GM12878 (cell line): ENCODE measurements around the gene GPR17.

Source experiments
- EZH2 ChIP-seq: IDR thresholded peaks from 2 replicates; pipeline ENCODE4 v1.6.1; 2012; ENCODE audit warnings: low read depth, mild to moderate bottlenecking, control low read depth, inconsistent platforms, low read length, borderline replicate concordance; ENCODE audit not compliant: control insufficient read depth
- SP1 ChIP-seq: IDR thresholded peaks from one replicate; pipeline ENCODE4 v1.6.1; 2011; ENCODE audit warnings: low read depth, low read length

DNA sequence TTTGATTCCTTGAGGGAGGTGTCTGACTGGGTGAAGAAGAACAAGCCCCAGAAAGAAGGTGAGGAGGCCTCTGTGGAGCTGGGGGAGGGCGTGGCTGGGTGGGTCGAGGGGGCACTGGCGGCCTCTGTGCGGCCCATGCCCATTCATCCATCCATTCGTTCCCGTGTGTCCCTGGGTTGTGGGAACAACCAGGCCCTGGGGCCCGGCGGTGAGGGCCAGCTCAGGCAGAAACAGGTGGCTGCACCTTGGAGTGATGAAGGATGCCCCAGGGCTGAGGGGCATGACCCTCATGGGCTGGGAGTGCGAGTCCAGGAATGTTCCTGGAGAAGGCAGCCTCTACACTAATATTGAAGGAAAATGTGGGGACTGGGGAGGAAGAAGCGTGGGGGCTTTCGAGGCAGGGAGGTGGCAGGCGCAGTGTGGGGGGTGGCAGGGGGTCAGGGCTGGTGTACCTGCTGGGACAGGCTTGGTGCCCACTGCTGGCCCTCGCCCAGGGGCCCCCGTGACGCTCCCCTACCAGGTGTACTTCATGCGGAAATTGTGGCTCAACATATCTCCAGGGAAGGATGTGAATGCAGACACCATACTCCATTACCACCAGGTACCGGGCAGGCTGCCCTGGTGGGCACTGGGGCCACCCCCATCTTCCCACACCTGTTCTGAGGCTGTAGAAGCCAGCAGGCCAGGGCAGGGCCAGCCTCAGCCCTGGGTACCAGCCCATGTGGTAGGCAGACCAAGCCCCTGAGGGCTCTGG, 11.2 kb upstream of the GPR17 start:
- TF ChIP-seq SP1 (no peak), EZH2 (no peak)
